ENCODE measurements around the gene DCST1.

GRCh38 chr1:155099331-155099730 lies 65.7 kb downstream of the DCST1 start:
- TF ChIP-seq CTCF (conservative IDR thresholded peaks at IDR 0.05 in 1 of 2, IDR thresholded peaks at IDR 0.05 in 1 of 2; ENCODE audit: extremely low read depth in 1 of 2, insufficient read depth in 1 of 2, low read depth in 1 of 2, low read length in 2 of 2) = no peak
- no peak for TF ChIP-seq EZH2 (IDR thresholded peaks at IDR 0.05; ENCODE audit: borderline replicate concordance, low read length)

Data from mammary epithelial cell (primary cell).